Measurements from ENCODE around the gene ATXN7L2.
"Not testable (repeated sequence)": the region's sequence is repeated elsewhere in the genome, so short reads cannot be mapped to it uniquely, and the experiment has no call there.

The ATXN7L2 gene

GRCh38 chr1:109443476-109443875 is 40.2 kb upstream of the ATXN7L2 start:
- Histone ChIP-seq H3K27me3 (ENCODE audit: insufficient read depth, low read length) (no peaks in the 10 kb centered on the region), H3K18ac (ENCODE audit: low read length) (no peak overlapping the region), H3K14ac (ENCODE audit: low read length) (no peak overlapping the region), H3K4me2 (ENCODE audit: low read length) (no peak overlapping the region), H3K79me1 (ENCODE audit: low read length) (no peaks in the 10 kb centered on the region), H3K27ac (ENCODE audit: low read depth, low read length) (no peak overlapping the region), H2AFZ (ENCODE audit: insufficient read depth, low read length, poor library complexity) (no peak overlapping the region), H2AK5ac (ENCODE audit: low read length) (no peak overlapping the region), H3K36me3 (ENCODE audit: control insufficient read depth in 1 of 2, insufficient read depth in 2 of 2, low read length in 2 of 2) (no peaks in the 10 kb centered on the region), H2BK5ac (ENCODE audit: low read depth, low read length, poor library complexity) (no peak overlapping the region), H3K9ac (ENCODE audit: low read length) (no peak overlapping the region), H3K23ac (ENCODE audit: low read length) (no peak overlapping the region), H3K4me3 (ENCODE audit: low read depth, low read length) (no peak overlapping the region), H3K4ac (ENCODE audit: low read depth, low read length) (no peak overlapping the region), H4K8ac (ENCODE audit: low read depth, low read length) (no peak overlapping the region), H2BK120ac (ENCODE audit: insufficient read depth, low read length, poor library complexity) (no peak overlapping the region), H3K9me3 (ENCODE audit: insufficient read depth, low read depth, low read length) (no peaks in the 10 kb centered on the region), H4K12ac (ENCODE audit: low read depth, low read length) (no peak overlapping the region), H2BK12ac (ENCODE audit: low read length) (no peak overlapping the region), H3K4me1 (ENCODE audit: control insufficient read depth in 1 of 2, insufficient read depth in 2 of 2, low read length in 2 of 2) (no peaks in the 10 kb centered on the region), H4K91ac (ENCODE audit: low read depth, low read length) (no peak overlapping the region), H3K79me2 (ENCODE audit: control insufficient read depth, insufficient read depth, low read length, poor library complexity) (no peaks in the 10 kb centered on the region)
- WGBS (ENCODE audit: extremely low coverage, insufficient coverage, insufficient read length), result no CpG with 5 or more reads among the region's 2 CpGs
- peak; percentile 83 to 94 for DNase-seq

- no CpG with 5 or more reads among the region's 1 CpG for WGBS (ENCODE audit: extremely low coverage, insufficient coverage, insufficient read length)
Observed at GRCh38 chr1:109444346-109444745, 39.4 kb upstream of the ATXN7L2 start.

GRCh38 chr1:109445949-109446695 is 37.6 kb upstream of the ATXN7L2 start:
- H2BK5ac ChIP-seq (ENCODE audit: low read depth, low read length, poor library complexity); H3K36me3 ChIP-seq (ENCODE audit: control insufficient read depth in 1 of 2, insufficient read depth in 2 of 2, low read length in 2 of 2); H4K91ac ChIP-seq (ENCODE audit: low read depth, low read length); H3K9me3 ChIP-seq (ENCODE audit: insufficient read depth, low read depth, low read length); H3K4ac ChIP-seq (ENCODE audit: low read depth, low read length); H3K27me3 ChIP-seq (ENCODE audit: insufficient read depth, low read length); H3K4me2 ChIP-seq (ENCODE audit: low read length); H3K79me2 ChIP-seq (ENCODE audit: control insufficient read depth, insufficient read depth, low read length, poor library complexity); H3K9ac ChIP-seq (ENCODE audit: low read length); H3K23ac ChIP-seq (ENCODE audit: low read length); H3K4me3 ChIP-seq (ENCODE audit: low read depth, low read length); H2AFZ ChIP-seq (ENCODE audit: insufficient read depth, low read length, poor library complexity); H4K8ac ChIP-seq (ENCODE audit: low read depth, low read length); H3K79me1 ChIP-seq (ENCODE audit: low read length); H2AK5ac ChIP-seq (ENCODE audit: low read length); H3K4me1 ChIP-seq (ENCODE audit: control insufficient read depth in 1 of 2, insufficient read depth in 2 of 2, low read length in 2 of 2); H3K14ac ChIP-seq (ENCODE audit: low read length); H3K27ac ChIP-seq (ENCODE audit: low read depth, low read length); H3K18ac ChIP-seq (ENCODE audit: low read length); H4K12ac ChIP-seq (ENCODE audit: low read depth, low read length); H2BK12ac ChIP-seq (ENCODE audit: low read length); H2BK120ac ChIP-seq (ENCODE audit: insufficient read depth, low read length, poor library complexity): not testable (repeated sequence)
- no CpG with 5 or more reads among the region's 11 CpGs for WGBS (ENCODE audit: extremely low coverage, insufficient coverage, insufficient read length)
- DNase-seq, result peak; percentile 50 to 93

More at GRCh38 chr1:109444346-109444745, 39.4 kb upstream of the ATXN7L2 start:
- no peak overlapping the region for H3K4me3 ChIP-seq (ENCODE audit: low read depth, low read length)
- no peak overlapping the region for H3K4ac ChIP-seq (ENCODE audit: low read depth, low read length)
- no peak overlapping the region for H2AK5ac ChIP-seq (ENCODE audit: low read length)
- no peak overlapping the region for H2AFZ ChIP-seq (ENCODE audit: insufficient read depth, low read length, poor library complexity)
- H3K79me1 ChIP-seq (ENCODE audit: low read length), result no peaks in the 10 kb centered on the region
- H3K9ac ChIP-seq (ENCODE audit: low read length), result no peak overlapping the region
- no peak overlapping the region for H2BK12ac ChIP-seq (ENCODE audit: low read length)
- H3K4me2 ChIP-seq (ENCODE audit: low read length), result no peak overlapping the region
- no peak overlapping the region for H4K12ac ChIP-seq (ENCODE audit: low read depth, low read length)
- H3K36me3 ChIP-seq (ENCODE audit: control insufficient read depth in 1 of 2, insufficient read depth in 2 of 2, low read length in 2 of 2), result no peaks in the 10 kb centered on the region
- no peak overlapping the region for H3K14ac ChIP-seq (ENCODE audit: low read length)
- H2BK120ac ChIP-seq (ENCODE audit: insufficient read depth, low read length, poor library complexity), result no peak overlapping the region
- H3K4me1 ChIP-seq (ENCODE audit: control insufficient read depth in 1 of 2, insufficient read depth in 2 of 2, low read length in 2 of 2), result no peaks in the 10 kb centered on the region
- H3K79me2 ChIP-seq (ENCODE audit: control insufficient read depth, insufficient read depth, low read length, poor library complexity), result no peaks in the 10 kb centered on the region
- H3K18ac ChIP-seq (ENCODE audit: low read length), result no peak overlapping the region
- no peak overlapping the region for H4K8ac ChIP-seq (ENCODE audit: low read depth, low read length)
- no peaks in the 10 kb centered on the region for H3K27me3 ChIP-seq (ENCODE audit: insufficient read depth, low read length)
- H2BK5ac ChIP-seq (ENCODE audit: low read depth, low read length, poor library complexity), result no peak overlapping the region
- peak overlapping the region; percentile 8 for H3K23ac ChIP-seq (ENCODE audit: low read length)
- no peaks in the 10 kb centered on the region for H3K9me3 ChIP-seq (ENCODE audit: insufficient read depth, low read depth, low read length)
- no peak overlapping the region for H4K91ac ChIP-seq (ENCODE audit: low read depth, low read length)
- peak in 1 of 2 donors; percentile 38 for DNase-seq
- H3K27ac ChIP-seq (ENCODE audit: low read depth, low read length), result no peak overlapping the region

GRCh38 chr1:109447524-109447923 is 36.2 kb upstream of the ATXN7L2 start:
- H2AFZ ChIP-seq (ENCODE audit: insufficient read depth, low read length, poor library complexity), result no peak overlapping the region
- no peak overlapping the region for H2BK5ac ChIP-seq (ENCODE audit: low read depth, low read length, poor library complexity)
- no peaks in the 10 kb centered on the region for H3K9me3 ChIP-seq (ENCODE audit: insufficient read depth, low read depth, low read length)
- no peaks in the 10 kb centered on the region for H3K79me1 ChIP-seq (ENCODE audit: low read length)
- H4K8ac ChIP-seq (ENCODE audit: low read depth, low read length), result no peak overlapping the region
- H2BK12ac ChIP-seq (ENCODE audit: low read length), result no peak overlapping the region
- no peak overlapping the region for H3K14ac ChIP-seq (ENCODE audit: low read length)
- H4K12ac ChIP-seq (ENCODE audit: low read depth, low read length), result no peak overlapping the region
- no peaks in the 10 kb centered on the region for H3K4me1 ChIP-seq (ENCODE audit: control insufficient read depth in 1 of 2, insufficient read depth in 2 of 2, low read length in 2 of 2)
- no peak overlapping the region for H3K9ac ChIP-seq (ENCODE audit: low read length)
- no peak overlapping the region for H3K27ac ChIP-seq (ENCODE audit: low read depth, low read length)
- no peaks in the 10 kb centered on the region for H3K79me2 ChIP-seq (ENCODE audit: control insufficient read depth, insufficient read depth, low read length, poor library complexity)
- no peak for DNase-seq
- no peaks in the 10 kb centered on the region for H3K27me3 ChIP-seq (ENCODE audit: insufficient read depth, low read length)
- H2AK5ac ChIP-seq (ENCODE audit: low read length), result no peak overlapping the region
- no CpG with 5 or more reads among the region's 4 CpGs for WGBS (ENCODE audit: extremely low coverage, insufficient coverage, insufficient read length)
- H3K4me2 ChIP-seq (ENCODE audit: low read length), result no peak overlapping the region
- no peak overlapping the region for H3K4ac ChIP-seq (ENCODE audit: low read depth, low read length)
- no peak overlapping the region for H4K91ac ChIP-seq (ENCODE audit: low read depth, low read length)
- H3K18ac ChIP-seq (ENCODE audit: low read length), result no peak overlapping the region
- H3K23ac ChIP-seq (ENCODE audit: low read length), result no peak overlapping the region
- no peak overlapping the region for H2BK120ac ChIP-seq (ENCODE audit: insufficient read depth, low read length, poor library complexity)
- H3K36me3 ChIP-seq (ENCODE audit: control insufficient read depth in 1 of 2, insufficient read depth in 2 of 2, low read length in 2 of 2), result no peaks in the 10 kb centered on the region
- no peak overlapping the region for H3K4me3 ChIP-seq (ENCODE audit: low read depth, low read length)
